GM10266 (cell line): ENCODE data around the gene TOMM34.

Experiments
- DNase-seq: peaks from one replicate; pipeline ENCODE4 v3.0.0; 2012; ENCODE audit errors: extremely low spot score
- TF ChIP-seq, protein P1 (sequence below): IDR thresholded peaks from 2 replicates; pipeline ENCODE4 v1.5.1; 2012; ENCODE audit warnings: mild to moderate bottlenecking, low read depth; ENCODE audit not compliant: control insufficient read depth, insufficient read depth; ENCODE audit errors: missing control alignments

Gene TOMM34

GRCh38 chr20:44943828-44944227 is 16.4 kb downstream of the TOMM34 start:
- TF ChIP-seq, protein P1, sequence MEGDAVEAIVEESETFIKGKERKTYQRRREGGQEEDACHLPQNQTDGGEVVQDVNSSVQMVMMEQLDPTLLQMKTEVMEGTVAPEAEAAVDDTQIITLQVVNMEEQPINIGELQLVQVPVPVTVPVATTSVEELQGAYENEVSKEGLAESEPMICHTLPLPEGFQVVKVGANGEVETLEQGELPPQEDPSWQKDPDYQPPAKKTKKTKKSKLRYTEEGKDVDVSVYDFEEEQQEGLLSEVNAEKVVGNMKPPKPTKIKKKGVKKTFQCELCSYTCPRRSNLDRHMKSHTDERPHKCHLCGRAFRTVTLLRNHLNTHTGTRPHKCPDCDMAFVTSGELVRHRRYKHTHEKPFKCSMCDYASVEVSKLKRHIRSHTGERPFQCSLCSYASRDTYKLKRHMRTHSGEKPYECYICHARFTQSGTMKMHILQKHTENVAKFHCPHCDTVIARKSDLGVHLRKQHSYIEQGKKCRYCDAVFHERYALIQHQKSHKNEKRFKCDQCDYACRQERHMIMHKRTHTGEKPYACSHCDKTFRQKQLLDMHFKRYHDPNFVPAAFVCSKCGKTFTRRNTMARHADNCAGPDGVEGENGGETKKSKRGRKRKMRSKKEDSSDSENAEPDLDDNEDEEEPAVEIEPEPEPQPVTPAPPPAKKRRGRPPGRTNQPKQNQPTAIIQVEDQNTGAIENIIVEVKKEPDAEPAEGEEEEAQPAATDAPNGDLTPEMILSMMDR, result no peak
- no peak for DNase-seq

GRCh38 chr20:44942264-44942973 is 17.8 kb downstream of the TOMM34 start:
- TF ChIP-seq, protein P1, result no peak
- no peak for DNase-seq

GRCh38 chr20:44941120-44941691 is 19.0 kb downstream of the TOMM34 start:
- TF ChIP-seq, protein P1, result no peak
- no peak for DNase-seq

GRCh38 chr20:44938637-44939036 is 21.6 kb downstream of the TOMM34 start:
- TF ChIP-seq, protein P1, result no peak
- no peak for DNase-seq

DNA sequence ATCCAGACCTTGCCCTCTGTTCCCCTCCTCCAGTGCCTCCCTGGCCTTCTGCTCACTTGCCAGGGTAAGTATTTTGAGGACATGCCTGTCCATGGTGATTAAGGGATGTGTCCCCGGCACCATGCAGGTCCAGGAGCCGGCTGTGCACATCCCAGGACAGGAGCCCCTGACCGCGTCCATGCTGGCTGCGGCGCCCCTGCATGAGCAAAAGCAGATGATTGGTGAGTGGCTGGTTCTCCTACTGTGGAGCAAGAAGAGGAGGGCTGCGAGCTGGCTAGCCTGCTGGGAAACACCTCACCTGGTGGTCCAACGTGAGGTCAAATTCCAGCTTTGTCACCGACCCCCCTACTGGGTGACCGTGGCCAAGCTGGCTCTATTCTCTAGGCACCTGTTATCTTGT is 23.7 kb downstream of the TOMM34 start:
- TF ChIP-seq, protein P1, result no peak
- DNase-seq, result no peak

GRCh38 chr20:44932916-44933315 is 27.3 kb downstream of the TOMM34 start:
- DNase-seq, result no peak
- TF ChIP-seq, protein P1, result no peak

DNA sequence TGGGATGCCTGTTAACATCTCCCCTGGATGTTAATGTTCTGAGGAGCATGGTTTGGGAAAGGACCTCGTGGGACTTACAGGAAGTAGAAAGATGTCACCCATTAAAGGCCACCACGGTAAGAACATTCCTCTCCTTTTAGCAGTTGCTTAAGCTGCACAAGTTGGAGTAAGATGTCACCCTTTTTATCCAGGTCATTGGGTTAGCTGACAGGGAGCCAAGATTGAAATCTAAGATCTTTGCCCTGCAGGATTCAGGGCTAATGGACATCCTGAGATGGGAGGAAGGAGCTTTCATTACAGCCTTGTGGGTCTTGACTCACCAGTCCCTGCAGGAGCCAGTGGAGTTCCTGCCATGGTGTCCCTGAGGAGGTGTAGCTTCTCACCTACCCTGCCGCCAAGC is 28.3 kb downstream of the TOMM34 start:
- DNase-seq, result no peak

More for the DNA sequence above, 28.3 kb downstream of the TOMM34 start:
- TF ChIP-seq, protein P1, result no peak
